Measurements from ENCODE around the gene LLCFC1.
"Not testable (repeated sequence)": the region's sequence is repeated elsewhere in the genome, so short reads cannot be mapped to it uniquely, and the experiment has no call there.

LLCFC1 gene

GRCh38 chr7:142945001-142945400, 5.7 kb downstream of the LLCFC1 start:
- no peak for DNase-seq

- no peak for DNase-seq
These were observed 9.3 kb downstream of the LLCFC1 start for GRCh38 chr7:142948603-142949002.

- DNase-seq = no peak
These were observed 11.0 kb downstream of the LLCFC1 start for GRCh38 chr7:142950235-142950634.

GRCh38 chr7:142954680-142955268, 15.5 kb downstream of the LLCFC1 start:
- no peak for DNase-seq

- DNase-seq = no peak
These were observed 17.8 kb downstream of the LLCFC1 start for GRCh38 chr7:142956951-142957623.

- no peak for DNase-seq
These were observed 18.4 kb downstream of the LLCFC1 start for GRCh38 chr7:142957723-142958122.

GRCh38 chr7:142959202-142959601, 19.9 kb downstream of the LLCFC1 start:
- DNase-seq = no peak

GRCh38 chr7:142960955-142961512, 21.8 kb downstream of the LLCFC1 start:
- no peak for DNase-seq

- no peak for DNase-seq
These were observed 22.3 kb downstream of the LLCFC1 start for GRCh38 chr7:142961595-142961972.

- no peak for DNase-seq
These were observed 23.0 kb downstream of the LLCFC1 start, which contains the start of gene KEL for GRCh38 chr7:142961973-142962926. KEL (minus strand) TSS chr7:142962363; CDS start chr7:142962206, 157 bp downstream.

- no peak for DNase-seq
These were observed 23.7 kb downstream of the LLCFC1 start for GRCh38 chr7:142962991-142963390.

GRCh38 chr7:142963993-142964392, 24.7 kb downstream of the LLCFC1 start:
- no peak for DNase-seq

- DNase-seq = peak; percentile 14
These were observed 25.4 kb downstream of the LLCFC1 start for GRCh38 chr7:142964502-142965246.

GRCh38 chr7:142968229-142968628, 28.9 kb downstream of the LLCFC1 start:
- DNase-seq = no peak

GRCh38 chr7:142969183-142969582, 29.9 kb downstream of the LLCFC1 start:
- DNase-seq = no peak

GRCh38 chr7:142974626-142975025, 35.3 kb downstream of the LLCFC1 start:
- DNase-seq = no peak

- DNase-seq = not testable (repeated sequence)
These were observed 39.1 kb downstream of the LLCFC1 start for GRCh38 chr7:142978402-142978801.

- no peak for DNase-seq
These were observed 44.5 kb downstream of the LLCFC1 start for GRCh38 chr7:142983825-142984224.

GRCh38 chr7:142984297-142984696, 45.0 kb downstream of the LLCFC1 start:
- DNase-seq = no peak

All from DMS53 (cell line).